Germinal center (tissue), 1 donor: ENCODE results near the gene SYNPO2.
"Not testable (repeated sequence)": the region's sequence is repeated elsewhere in the genome, so short reads cannot be mapped to it uniquely, and the experiment has no call there.

Source experiments
- DNase-seq: peaks from one replicate; pipeline ENCODE4 v3.0.0; 2012; ENCODE audit warnings: mixed read lengths, low spot score

SYNPO2 gene

DNA sequence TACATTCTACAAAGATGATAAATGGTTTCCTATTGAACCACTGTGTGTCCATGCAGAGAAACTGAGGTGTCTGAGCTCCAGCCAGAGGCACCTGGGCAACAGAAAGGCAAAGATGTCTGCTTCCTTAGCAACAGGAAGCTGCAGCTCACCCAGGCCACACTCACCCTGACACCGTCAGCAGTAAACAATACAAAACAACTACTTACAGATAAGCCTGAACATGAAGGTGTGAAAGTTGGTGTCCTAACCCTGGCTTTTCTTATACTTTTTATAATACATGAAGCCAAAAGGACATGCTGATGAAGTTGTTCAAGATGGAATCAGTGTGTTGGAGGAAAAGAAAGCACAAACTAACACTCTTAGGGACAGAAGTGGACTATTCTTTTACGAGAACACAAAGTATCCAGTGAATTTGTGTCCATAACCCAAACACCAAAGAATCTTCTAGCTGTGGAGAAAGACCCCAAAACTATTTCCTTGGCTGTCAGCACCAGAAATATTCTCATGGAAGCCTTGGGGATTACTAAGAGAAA is 117.3 kb downstream of the SYNPO2 start:
- DNase-seq = no peak

DNA sequence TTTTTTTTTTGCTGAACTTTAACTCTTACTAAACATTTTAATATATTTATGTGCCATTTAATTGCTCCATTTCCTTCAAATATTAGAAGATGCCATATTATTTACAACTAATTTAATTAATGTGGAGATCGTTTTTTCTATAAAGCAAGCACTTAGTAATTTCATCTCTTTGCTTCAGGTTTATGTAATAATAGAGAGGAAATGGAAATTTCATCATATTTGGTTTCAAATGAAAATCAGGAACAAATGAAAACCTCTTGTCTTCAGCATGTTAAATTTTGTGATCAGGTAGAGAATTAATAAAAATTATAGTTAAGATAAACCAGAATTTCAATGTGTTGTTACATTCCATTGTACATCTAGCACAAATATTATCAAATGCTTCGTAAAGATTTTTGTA is 120.1 kb downstream of the SYNPO2 start:
- DNase-seq = no peak

DNA sequence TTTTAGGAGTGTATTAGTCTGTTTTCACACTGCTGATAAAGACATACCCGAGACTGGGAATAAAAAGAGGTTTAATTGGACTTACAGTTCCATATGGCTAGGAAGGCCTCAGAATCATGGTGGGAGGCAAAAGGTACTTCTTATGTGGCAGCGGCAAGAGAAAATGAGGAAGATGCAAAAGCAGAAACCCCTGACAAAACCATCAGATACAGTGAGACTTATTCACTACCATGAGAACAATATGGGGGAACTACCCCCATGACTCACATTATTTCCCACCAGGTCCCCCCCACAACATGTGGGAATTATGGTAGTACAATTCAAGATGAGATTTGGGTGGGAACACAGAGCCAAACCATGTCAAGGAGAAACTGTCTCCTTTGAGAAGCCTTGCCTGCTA is 121.6 kb downstream of the SYNPO2 start:
- DNase-seq = not testable (repeated sequence)

DNA sequence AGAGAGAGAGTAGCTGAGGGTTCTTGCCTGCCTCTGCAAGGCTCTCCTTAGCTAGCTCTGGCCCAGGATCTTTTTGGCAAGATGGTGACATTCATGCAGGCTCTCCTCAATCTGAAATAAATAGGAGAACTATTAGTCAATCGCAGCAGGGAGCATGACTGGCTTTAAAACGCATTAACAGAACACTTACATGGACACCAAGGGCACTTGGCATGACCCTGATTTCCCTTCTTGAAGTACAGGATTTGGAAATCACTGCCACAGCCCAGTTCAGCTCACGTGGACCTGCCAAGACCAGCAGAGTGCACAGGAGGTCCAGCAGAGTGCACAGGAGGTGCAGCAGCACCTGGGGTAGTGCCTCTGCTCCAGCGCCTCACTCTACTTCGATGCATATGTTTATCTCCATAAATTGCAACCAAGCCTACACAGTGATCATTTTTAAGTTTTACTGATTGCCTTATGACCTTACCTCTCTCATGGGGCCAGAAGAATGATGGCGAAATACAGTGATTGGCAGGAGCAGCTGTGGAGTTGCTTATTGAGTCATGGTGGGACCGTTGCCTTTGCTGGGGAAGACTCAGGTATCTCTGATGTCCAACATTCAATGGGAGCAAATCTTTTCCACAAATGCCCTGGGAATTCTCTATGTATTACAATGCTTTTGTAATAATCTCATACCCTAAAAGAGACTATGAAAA is 122.4 kb downstream of the SYNPO2 start:
- no peak for DNase-seq

- DNase-seq = no peak
These were observed 122.9 kb downstream of the SYNPO2 start for GRCh38 chr4:119011607-119011988.

DNA sequence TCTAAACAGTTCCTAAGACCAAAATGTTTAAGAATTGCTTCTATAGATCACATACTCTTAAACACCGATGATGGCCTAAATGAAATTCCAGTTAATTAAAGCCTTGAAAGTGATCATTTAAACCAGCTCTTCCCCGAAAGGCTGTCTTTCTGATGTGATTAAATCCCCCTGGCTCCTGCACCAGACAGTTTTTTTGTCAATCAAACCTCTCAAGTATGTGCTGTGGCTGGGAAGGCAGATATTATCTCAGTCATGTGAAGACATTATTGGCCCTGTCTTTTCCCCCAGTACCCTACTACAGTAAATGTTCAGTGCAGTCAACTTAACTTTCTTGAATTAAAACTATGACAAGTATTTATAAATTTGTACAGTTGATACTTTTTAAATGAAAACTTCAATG is 126.0 kb downstream of the SYNPO2 start:
- DNase-seq = no peak

DNA sequence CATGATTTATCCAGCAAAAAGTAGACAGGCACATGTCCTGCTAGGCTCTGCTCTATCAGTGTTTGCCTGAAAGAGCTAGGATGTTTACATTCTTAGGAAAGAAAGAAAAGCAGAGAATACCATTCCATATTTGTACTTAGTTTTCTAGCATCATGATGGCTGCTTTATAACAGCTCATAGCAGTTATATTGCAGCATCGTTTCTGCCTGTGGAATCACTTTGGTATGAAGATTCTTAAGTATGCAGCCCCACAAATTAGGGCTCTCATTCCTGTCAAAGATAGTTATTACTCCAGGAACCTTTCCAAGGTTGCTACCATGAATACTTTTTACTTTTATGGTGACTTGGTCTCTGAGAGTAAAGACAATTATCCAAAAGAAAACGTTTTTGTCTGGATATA is 128.0 kb downstream of the SYNPO2 start:
- no peak for DNase-seq

DNA sequence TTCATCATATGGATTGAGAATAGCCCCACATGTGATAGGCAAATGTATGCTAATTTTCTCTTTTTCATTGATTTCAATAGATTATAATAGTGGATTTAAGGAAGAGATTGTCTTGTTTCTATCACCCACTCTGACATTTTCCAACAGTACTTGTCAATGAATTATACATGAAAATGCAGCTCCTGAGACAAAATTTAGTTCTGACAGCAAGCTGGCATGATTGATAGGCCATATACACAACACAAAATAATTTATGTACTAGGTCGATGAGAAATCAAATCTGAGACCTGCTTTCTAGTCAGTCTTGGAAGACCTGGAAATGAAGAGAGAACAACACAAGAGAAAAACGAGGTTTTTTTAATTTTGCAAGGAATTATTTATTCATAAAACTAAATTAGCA is 129.0 kb downstream of the SYNPO2 start:
- no peak for DNase-seq

- DNase-seq = no peak
These were observed 131.5 kb downstream of the SYNPO2 start for GRCh38 chr4:119020158-119020557.

DNA sequence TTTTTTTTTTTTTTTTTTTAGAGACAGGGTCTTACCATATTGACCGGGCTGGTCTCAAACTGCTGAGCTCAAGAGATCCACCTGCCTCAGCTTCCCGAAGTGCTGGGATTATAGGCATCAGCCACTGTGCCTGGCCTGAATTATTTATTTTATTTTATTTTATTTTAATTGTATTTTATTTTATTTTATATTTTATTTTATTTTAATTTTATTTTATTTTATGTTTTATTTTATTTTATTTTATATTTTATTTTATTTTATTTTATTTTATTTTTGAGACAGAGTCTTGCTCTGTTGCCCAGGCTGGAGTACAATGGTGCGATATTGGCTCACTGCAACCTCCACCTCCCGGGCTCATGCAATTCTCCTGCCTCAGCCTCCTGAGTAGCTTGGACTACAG is 133.9 kb downstream of the SYNPO2 start:
- DNase-seq = not testable (repeated sequence)

GRCh38 chr4:119024102-119024501 is 135.4 kb downstream of the SYNPO2 start:
- DNase-seq = no peak

- DNase-seq = no peak
These were observed 136.8 kb downstream of the SYNPO2 start for GRCh38 chr4:119025420-119025819.

GRCh38 chr4:119025916-119026661 is 137.4 kb downstream of the SYNPO2 start:
- DNase-seq = no peak

DNA sequence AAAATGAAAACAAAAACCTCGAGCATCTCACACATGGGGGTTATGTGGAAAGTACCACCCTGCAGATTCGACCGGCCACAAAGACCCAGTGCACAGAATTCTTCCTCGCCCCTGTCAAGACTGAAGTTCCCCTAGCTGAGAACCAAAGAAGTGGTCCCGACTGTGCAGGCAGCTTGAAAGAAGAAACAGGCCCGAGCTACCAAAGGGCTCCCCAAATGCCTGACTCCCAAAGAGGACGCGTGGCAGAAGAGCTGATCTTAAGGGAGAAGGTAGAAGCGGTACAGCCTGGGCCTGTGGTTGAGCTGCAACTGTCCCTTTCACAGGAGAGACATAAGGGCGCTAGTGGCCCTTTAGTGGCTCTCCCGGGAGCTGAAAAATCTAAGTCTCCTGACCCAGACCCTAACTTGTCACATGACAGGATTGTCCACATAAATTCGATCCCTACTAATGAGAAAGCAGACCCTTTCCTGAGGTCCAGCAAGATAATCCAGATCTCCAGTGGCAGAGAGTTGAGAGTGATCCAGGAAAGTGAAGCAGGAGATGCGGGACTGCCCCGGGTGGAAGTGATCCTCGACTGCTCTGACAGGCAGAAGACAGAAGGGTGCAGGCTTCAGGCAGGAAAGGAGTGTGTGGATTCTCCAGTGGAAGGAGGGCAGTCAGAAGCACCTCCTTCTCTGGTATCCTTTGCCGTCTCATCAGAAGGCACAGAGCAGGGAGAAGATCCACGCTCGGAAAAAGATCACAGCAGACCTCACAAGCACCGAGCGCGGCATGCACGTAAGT is 138.2 kb downstream of the SYNPO2 start:
- DNase-seq = no peak

DNA sequence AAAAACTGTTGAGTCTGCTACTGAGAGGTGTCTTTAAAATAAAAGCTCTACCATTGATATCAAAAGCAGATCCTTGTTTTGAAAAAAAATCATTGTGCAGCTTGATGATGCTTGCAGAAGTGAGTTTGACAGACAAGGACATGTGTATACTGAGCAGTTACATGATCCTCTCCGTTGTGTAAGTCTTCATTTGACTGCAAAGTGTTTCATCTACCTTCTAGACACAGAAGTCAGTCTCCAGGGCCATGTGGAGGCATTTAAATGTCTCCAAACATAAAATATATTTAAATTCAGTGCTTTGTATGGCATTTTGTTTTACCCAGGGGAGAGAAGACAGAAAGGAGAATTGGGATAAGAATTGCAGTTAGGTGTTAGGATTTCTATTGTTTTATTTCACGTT is 139.2 kb downstream of the SYNPO2 start:
- no peak for DNase-seq

DNA sequence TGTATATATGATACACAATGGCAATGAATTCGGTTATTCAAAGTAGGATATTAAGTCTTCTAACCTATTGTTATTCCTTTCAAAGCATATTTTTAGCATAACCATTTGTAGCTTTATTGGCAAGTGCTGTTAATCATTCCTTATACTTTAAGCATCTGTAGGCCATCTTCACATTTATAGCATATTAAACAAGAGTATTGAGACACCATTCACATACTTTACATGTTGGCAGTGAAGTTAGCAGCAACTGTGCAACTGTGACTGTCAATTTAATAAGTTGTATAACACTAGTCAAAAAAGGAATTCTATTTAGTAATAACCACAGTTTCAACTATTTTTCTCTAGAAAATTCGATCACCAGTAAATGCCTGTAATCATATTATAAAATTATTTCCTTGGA is 139.6 kb downstream of the SYNPO2 start:
- no peak for DNase-seq

DNA sequence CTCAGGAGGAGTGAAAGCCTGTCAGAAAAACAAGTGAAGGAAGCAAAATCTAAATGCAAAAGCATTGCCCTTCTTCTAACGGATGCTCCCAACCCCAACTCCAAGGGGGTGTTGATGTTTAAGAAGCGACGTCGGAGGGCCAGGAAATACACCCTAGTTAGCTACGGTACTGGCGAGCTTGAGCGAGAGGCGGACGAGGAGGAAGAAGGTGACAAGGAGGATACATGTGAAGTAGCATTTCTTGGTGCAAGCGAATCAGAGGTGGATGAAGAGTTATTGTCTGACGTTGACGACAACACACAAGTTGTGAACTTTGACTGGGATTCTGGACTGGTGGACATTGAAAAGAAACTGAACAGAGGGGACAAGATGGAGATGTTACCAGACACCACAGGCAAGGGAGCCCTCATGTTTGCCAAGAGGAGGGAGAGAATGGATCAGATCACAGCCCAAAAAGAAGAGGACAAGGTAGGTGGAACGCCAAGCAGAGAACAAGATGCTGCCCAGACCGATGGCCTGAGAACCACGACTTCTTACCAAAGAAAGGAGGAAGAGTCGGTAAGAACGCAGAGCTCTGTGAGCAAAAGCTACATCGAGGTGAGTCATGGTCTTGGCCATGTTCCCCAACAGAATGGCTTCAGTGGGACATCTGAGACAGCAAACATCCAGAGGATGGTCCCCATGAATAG is 141.3 kb downstream of the SYNPO2 start:
- DNase-seq = no peak

- no peak for DNase-seq
These were observed 141.9 kb downstream of the SYNPO2 start for GRCh38 chr4:119030536-119030890.

DNA sequence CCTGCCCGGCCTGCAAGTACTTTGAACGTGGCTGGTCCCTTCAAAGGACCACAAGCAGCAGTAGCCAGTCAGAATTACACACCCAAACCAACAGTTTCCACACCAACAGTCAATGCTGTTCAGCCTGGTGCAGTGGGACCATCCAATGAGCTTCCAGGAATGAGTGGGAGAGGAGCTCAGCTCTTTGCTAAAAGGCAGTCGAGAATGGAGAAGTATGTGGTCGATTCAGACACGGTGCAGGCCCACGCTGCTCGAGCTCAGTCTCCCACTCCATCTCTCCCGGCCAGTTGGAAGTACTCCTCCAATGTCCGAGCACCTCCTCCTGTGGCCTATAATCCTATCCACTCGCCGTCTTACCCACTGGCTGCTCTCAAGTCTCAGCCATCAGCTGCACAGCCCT is 142.6 kb downstream of the SYNPO2 start:
- DNase-seq = no peak

- no peak for DNase-seq
These were observed 144.4 kb downstream of the SYNPO2 start for GRCh38 chr4:119032921-119033685.

- no peak for DNase-seq
These were observed 145.8 kb downstream of the SYNPO2 start for GRCh38 chr4:119034276-119035008.
